IPS-20b (cell line): ENCODE data around the gene PLIN1.
A peak's percentile ranks its signal among the peaks of the same experiment; 100 is the strongest.

ENCODE experiments used
- H3K27ac ChIP-seq: one replicate; pipeline ENCODE4 v1.5.1; 2013; ENCODE audit warnings: low read length
- H3K27me3 ChIP-seq: 2 replicates; pipeline ENCODE4 v1.6.1; 2013; ENCODE audit warnings: mild to moderate bottlenecking, low read length, inconsistent platforms; ENCODE audit not compliant: insufficient read depth
- H3K36me3 ChIP-seq: 2 replicates; pipeline ENCODE4 v1.6.1; 2013; ENCODE audit warnings: low read depth, mild to moderate bottlenecking, inconsistent platforms, low read length, moderate library complexity; ENCODE audit not compliant: insufficient read depth
- H3K4me1 ChIP-seq: 2 replicates; pipeline ENCODE4 v1.6.1; 2013; ENCODE audit warnings: mild to moderate bottlenecking, control low read depth, inconsistent platforms, low read length, moderate library complexity; ENCODE audit not compliant: insufficient read depth
- H3K4me3 ChIP-seq: 2 replicates; pipeline ENCODE4 v1.5.1; 2013; ENCODE audit warnings: mild to moderate bottlenecking, low read length, inconsistent platforms
- H3K9ac ChIP-seq: 2 replicates; pipeline ENCODE4 v1.6.1; 2013; ENCODE audit warnings: low read depth, mild to moderate bottlenecking, inconsistent platforms, low read length, moderate library complexity
- H3K9me3 ChIP-seq: 2 replicates; pipeline ENCODE4 v1.6.1; 2013; ENCODE audit warnings: mild to moderate bottlenecking, low read depth, low read length, inconsistent platforms; ENCODE audit not compliant: insufficient read depth

Gene PLIN1

GRCh38 chr15:89659295-89659694 is 19.9 kb downstream of the PLIN1 start:
- Histone ChIP-seq H3K4me3 (no peak overlapping the region), H3K27ac (no peak overlapping the region), H3K4me1 (0 out of 2 replicates have a peak, but pooled peaks cover 2% of the 10 kb centered on the region), H3K9me3 (no peaks in the 10 kb centered on the region), H3K36me3 (no peaks in the 10 kb centered on the region), H3K27me3 (peaks cover 4% of the 10 kb centered on the region), H3K9ac (no peak overlapping the region)

GRCh38 chr15:89657686-89658200 is 21.4 kb downstream of the PLIN1 start:
- no peak overlapping the region for H3K27ac ChIP-seq
- no peak overlapping the region for H3K9ac ChIP-seq
- peaks cover 3% of the 10 kb centered on the region; the same call in 1 of the 2 replicates for H3K27me3 ChIP-seq
- 0 out of 2 replicates have a peak, but pooled peaks cover 3% of the 10 kb centered on the region for H3K4me1 ChIP-seq
- H3K9me3 ChIP-seq = no peaks in the 10 kb centered on the region
- H3K36me3 ChIP-seq = no peaks in the 10 kb centered on the region
- no peak overlapping the region for H3K4me3 ChIP-seq

- H3K9ac ChIP-seq = no peak overlapping the region
- H3K27ac ChIP-seq = no peak overlapping the region
- peaks cover 10% of the 10 kb centered on the region for H3K36me3 ChIP-seq
- no peak overlapping the region for H3K4me3 ChIP-seq
- H3K27me3 ChIP-seq = peaks cover 3% of the 10 kb centered on the region; the same call in 1 of the 2 replicates
- 0 out of 2 replicates have a peak, but pooled peaks cover 3% of the 10 kb centered on the region for H3K4me1 ChIP-seq
- no peaks in the 10 kb centered on the region for H3K9me3 ChIP-seq
Measured at GRCh38 chr15:89656116-89656815, 22.9 kb downstream of the PLIN1 start.

GRCh38 chr15:89654847-89655805 is 24.0 kb downstream of the PLIN1 start, which contains the start of gene KIF7:
TSS of gene KIF7 (minus strand) at chr15:89655467. CDS start at chr15:89652930, 2,537 bp downstream.
- Histone ChIP-seq H3K27me3 (0 out of 2 replicates have a peak, but pooled peaks cover 3% of the 10 kb centered on the region), H3K36me3 (peaks cover 10% of the 10 kb centered on the region), H3K9ac (peak within 1 kb of the TSS; percentile 82), H3K27ac (no peak within 1 kb of the TSS), H3K4me3 (peak within 1 kb of the TSS; percentile 83), H3K9me3 (no peaks in the 10 kb centered on the region), H3K4me1 (0 out of 2 replicates have a peak, but pooled peaks cover 3% of the 10 kb centered on the region)

GRCh38 chr15:89654301-89654761 is 24.8 kb downstream of the PLIN1 start:
- Histone ChIP-seq H3K4me3 (peak overlapping the region; percentile 83), H3K27ac (no peak overlapping the region), H3K27me3 (no peaks in the 10 kb centered on the region), H3K9me3 (no peaks in the 10 kb centered on the region), H3K4me1 (0 out of 2 replicates have a peak, but pooled peaks cover 3% of the 10 kb centered on the region), H3K9ac (peak overlapping the region; percentile 76; the same call in 1 of the 2 replicates), H3K36me3 (peaks cover 13% of the 10 kb centered on the region)

- Histone ChIP-seq H3K9me3 (no peaks in the 10 kb centered on the region), H3K4me3 (no peak overlapping the region), H3K27me3 (no peaks in the 10 kb centered on the region), H3K36me3 (peaks cover 13% of the 10 kb centered on the region), H3K9ac (no peak overlapping the region), H3K4me1 (0 out of 2 replicates have a peak, but pooled peaks cover 3% of the 10 kb centered on the region), H3K27ac (no peak overlapping the region)
Measured at GRCh38 chr15:89653578-89653977, 25.6 kb downstream of the PLIN1 start.

GRCh38 chr15:89652666-89653065 is 26.5 kb downstream of the PLIN1 start:
- Histone ChIP-seq H3K4me1 (0 out of 2 replicates have a peak, but pooled peaks cover 3% of the 10 kb centered on the region), H3K9me3 (no peaks in the 10 kb centered on the region), H3K4me3 (no peak overlapping the region), H3K36me3 (peaks cover 13% of the 10 kb centered on the region), H3K27ac (no peak overlapping the region), H3K9ac (no peak overlapping the region), H3K27me3 (no peaks in the 10 kb centered on the region)

GRCh38 chr15:89652131-89652530 is 27.0 kb downstream of the PLIN1 start:
- no peaks in the 10 kb centered on the region for H3K9me3 ChIP-seq
- H3K36me3 ChIP-seq = peaks cover 13% of the 10 kb centered on the region
- H3K9ac ChIP-seq = no peak overlapping the region
- H3K27ac ChIP-seq = no peak overlapping the region
- 0 out of 2 replicates have a peak, but pooled peaks cover 3% of the 10 kb centered on the region for H3K4me1 ChIP-seq
- no peaks in the 10 kb centered on the region for H3K27me3 ChIP-seq
- H3K4me3 ChIP-seq = no peak overlapping the region

- Histone ChIP-seq H3K27me3 (no peaks in the 10 kb centered on the region), H3K36me3 (peaks cover 27% of the 10 kb centered on the region)
Measured at GRCh38 chr15:89649716-89650115, 29.5 kb downstream of the PLIN1 start.

GRCh38 chr15:89649013-89649625 is 30.0 kb downstream of the PLIN1 start:
- Histone ChIP-seq H3K9me3 (no peaks in the 10 kb centered on the region), H3K36me3 (peaks cover 29% of the 10 kb centered on the region), H3K9ac (no peak overlapping the region), H3K4me1 (no peaks in the 10 kb centered on the region), H3K27ac (no peak overlapping the region), H3K4me3 (no peak overlapping the region), H3K27me3 (no peaks in the 10 kb centered on the region)

More at GRCh38 chr15:89649716-89650115, 29.5 kb downstream of the PLIN1 start:
- 0 out of 2 replicates have a peak, but pooled peaks cover 3% of the 10 kb centered on the region for H3K4me1 ChIP-seq
- H3K9me3 ChIP-seq = no peaks in the 10 kb centered on the region
- no peak overlapping the region for H3K9ac ChIP-seq
- no peak overlapping the region for H3K27ac ChIP-seq
- no peak overlapping the region for H3K4me3 ChIP-seq
